ENCODE results near the gene FGGY.
"Not testable (repeated sequence)": the region's sequence is repeated elsewhere in the genome, so short reads cannot be mapped to it uniquely, and the experiment has no call there.

Gene FGGY

DNA sequence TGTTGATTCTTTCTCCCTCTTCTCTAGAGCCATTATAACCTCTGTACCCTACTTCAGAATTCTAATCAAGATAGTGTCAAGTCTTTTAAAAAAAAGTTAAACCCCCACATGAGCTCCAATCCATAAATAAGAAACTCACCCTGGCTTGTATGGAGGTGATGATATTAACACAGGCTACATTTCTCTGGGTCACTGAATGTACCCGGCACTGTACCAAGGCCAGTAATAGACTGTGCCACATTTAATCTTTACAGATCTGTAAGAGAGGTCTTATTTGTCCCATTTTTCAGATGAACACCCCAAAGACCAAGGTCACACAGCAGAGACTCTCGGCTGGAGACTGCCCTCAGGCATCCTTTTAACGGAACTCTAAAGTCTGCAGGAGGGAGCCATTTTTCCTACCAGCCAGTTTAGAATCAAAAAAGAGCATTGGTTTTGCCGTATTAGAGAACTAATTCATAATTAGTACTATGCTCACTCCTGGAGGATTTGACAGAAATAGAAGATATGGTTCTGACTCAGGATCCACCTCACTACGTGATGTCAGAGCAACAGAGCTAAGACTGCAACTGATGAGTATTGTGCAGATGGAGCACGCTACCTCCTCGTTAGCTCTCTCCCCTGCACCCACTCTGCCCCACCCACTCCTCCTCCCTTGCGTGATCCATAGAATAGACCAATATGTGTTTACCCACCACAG lies 300.7 kb downstream of the FGGY start:
- DNase-seq = no peak

GRCh38 chr1:59598120-59598440 lies 301.2 kb downstream of the FGGY start:
- DNase-seq = no peak

DNA sequence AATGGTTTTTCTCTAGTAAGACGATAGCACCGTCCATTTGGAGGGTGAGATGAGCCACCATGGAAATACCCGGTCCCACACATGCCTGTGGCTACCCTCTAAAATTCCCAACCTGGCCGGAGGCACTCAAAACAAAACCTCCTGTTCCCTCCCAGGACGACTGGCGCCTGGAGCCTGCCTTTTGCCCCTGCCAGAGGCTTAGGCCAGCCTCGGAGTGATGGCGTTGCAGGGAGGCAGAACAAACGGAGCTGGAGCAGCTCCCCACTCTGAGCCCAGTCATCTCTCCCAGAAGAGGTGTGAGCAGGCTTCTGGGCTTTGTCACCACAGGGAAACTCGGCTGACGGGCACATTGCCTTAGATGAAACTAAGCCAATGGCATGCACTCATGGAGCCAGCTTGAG lies 304.1 kb downstream of the FGGY start:
- DNase-seq = no peak

GRCh38 chr1:59601811-59602210 lies 304.9 kb downstream of the FGGY start:
- DNase-seq = no peak

DNA sequence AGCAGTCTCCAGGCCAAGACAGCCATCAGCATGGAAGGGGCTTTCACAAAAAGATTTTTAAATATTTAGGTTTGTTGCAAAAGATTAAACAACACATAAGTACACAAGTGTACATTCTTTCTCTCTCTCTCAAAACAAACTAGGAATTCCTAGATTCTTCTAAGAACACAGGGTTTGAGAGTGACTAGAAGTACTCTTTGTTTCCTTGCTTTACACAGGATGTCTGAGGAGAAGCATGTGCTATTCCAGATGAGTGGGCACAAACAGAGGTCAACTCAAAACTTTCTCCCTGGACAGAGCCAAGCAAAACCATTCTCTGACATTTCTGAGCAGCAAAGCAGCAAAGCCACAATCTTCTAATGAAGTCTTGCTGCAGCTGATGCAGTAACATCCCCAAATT lies 307.3 kb downstream of the FGGY start:
- DNase-seq = no peak

GRCh38 chr1:59605184-59605583 lies 308.3 kb downstream of the FGGY start:
- no peak for DNase-seq

GRCh38 chr1:59605761-59606160 lies 308.9 kb downstream of the FGGY start:
- DNase-seq = no peak

- no peak for DNase-seq
These were observed 312.4 kb downstream of the FGGY start for GRCh38 chr1:59609245-59609644.

- DNase-seq = not testable (repeated sequence)
These were observed 313.6 kb downstream of the FGGY start for GRCh38 chr1:59610499-59610898.

GRCh38 chr1:59617434-59617833 lies 320.5 kb downstream of the FGGY start:
- no peak for DNase-seq

- DNase-seq = no peak
These were observed 322.7 kb downstream of the FGGY start for GRCh38 chr1:59619557-59619956.

- no peak for DNase-seq
These were observed 328.5 kb downstream of the FGGY start for GRCh38 chr1:59625384-59625783.

GRCh38 chr1:59631561-59632255 lies 334.8 kb downstream of the FGGY start:
- no peak for DNase-seq

GRCh38 chr1:59635097-59635496 lies 338.2 kb downstream of the FGGY start:
- no peak for DNase-seq

DNA sequence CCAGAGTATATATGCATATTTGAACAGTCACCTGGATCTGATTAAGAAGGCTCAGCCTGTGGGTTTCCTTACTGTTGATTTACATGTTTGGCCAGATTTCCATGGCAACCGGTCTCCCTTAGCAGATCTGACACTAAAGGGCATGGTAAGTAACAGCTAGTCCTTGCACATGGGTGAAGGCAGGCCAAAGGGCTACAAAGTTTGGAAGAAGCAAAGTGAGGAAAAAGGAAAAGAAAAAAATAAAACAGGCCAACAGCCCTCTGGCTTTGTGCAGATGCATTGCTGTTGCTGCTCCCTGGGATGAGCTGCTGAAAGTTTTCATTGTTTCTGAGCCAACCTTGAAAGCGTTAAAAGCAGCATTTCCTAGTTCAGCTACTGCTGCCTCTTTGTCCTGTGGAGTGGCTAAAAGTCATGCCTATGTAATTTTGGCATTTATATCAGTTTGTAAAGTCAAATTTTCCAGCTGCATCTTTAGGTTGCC lies 341.4 kb downstream of the FGGY start:
- DNase-seq = no peak

- DNase-seq = no peak
These were observed 342.4 kb downstream of the FGGY start for GRCh38 chr1:59639266-59639665.

DNA sequence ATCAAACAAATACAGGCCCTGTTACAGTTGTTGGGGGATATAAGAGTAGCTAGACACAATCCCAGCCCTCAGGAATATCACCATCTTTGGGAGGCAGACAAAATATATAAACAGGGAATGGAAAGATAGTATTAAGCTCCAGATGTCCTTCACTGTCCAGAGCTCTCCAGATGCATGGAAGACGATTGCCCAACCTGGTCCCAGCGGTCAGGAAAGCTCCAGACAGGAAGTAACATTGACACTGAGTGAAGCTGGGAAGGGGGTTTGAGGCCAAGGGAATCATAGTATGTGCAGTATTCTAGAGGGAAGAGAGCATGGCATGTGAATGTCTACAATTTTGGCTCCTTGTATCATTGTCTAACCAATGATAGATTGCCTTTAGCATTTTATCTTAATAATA lies 344.0 kb downstream of the FGGY start:
- DNase-seq = no peak

- DNase-seq = no peak
These were observed 344.9 kb downstream of the FGGY start for GRCh38 chr1:59641836-59642235.

- DNase-seq = no peak
These were observed 346.6 kb downstream of the FGGY start for GRCh38 chr1:59643526-59643925.

DNA sequence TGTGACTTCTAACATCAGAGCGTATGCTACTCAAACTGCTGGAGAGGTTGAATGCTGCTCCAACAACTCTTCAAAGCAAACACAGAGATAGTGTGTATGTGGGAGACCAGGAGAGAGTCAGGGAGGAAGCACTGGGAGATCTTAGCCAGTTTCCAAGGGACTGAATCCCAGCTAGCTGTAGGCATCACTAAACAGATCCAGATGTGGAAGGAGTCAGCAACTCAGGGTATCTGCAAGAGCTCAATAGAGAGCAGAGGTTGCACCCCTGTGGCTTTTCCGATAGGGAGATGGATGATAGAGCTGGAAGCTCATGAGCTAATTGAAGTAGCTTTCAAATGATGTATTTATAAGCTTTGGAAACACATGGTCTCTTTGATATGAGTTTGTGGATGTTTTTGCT lies 349.0 kb downstream of the FGGY start:
- DNase-seq = no peak

DNA sequence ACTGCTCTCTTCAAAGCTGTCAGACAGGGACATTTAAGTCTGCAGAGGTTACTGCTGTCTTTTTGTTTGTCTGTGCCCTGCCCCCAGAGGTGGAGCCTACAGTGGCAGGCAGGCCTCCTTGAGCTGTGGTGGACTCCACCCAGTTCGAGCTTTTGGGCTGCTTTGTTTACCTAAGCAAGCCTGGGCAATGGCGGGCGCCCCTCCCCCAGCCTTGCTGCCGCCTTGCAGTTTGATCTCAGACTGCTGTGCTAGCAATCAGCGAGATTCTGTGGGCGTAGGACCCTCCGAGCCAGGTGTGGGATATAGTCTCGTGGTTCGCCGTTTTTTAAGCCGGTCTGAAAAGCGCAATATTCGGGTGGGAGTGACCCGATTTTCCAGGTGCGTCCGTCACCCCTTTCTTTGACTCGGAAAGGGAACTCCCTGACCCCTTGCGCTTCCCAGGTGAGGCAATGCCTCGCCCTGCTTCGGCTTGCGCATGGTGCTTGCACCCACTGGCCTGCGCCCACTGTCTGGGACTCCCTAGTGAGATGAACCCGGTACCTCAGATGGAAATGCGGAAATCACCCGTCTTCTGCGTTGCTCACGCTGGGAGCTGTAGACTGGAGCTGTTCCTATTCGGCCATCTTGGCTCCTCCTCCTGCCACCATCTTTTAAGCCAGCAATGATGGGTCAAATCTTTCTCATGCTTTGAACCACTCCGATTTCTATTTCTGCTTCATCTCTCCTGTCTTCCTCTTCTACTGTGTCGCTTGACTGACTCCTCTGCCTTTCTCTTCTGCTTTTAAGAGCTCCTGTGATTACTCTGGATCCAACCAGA lies 356.5 kb downstream of the FGGY start:
- DNase-seq = not testable (repeated sequence)

DNA sequence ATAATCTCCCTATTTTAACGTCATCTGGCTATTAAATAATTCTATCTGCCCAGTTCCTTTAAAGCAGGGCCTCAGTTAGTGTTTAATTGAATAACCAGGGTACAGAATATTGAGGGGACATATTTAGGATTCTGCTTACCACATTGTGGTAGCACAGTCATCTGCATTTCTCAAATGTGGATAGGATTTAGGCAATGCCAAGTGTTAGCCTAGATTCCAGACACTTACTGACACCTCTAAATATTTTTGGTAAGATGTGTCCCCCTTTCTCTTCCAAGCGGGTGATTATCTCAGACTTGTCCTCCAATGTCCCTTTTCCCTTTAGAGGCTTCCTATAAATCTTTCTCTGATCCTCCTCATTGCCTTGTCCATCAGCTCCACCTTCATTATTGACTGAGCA lies 357.1 kb downstream of the FGGY start:
- no peak for DNase-seq

DNA sequence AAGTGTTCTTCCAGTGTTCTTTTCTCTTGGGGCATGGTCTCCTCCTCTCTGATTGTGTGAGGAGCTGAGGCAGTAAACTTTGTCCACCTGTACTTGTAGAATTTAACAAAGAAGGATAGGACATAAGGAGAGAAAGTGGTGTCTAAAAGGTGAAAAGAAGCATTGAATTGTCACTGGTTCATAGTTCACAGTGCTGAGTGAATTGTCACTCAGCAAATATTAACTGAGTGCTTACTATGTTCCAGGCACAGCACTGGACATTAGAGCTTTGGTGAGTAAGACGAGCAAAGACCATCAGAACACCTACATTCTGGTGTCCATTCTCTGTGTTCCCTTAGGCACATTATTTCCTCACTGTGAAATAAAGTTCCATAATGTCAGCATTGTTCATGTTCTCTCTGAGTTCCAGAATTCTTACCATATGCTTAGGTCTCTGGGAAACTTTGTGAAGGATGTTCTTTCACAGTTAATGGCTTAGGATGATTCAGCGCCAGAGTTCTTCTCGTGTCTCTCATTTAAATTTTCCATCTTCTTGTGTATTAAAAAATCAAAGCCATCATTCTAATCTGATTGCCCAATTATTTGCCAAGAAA lies 361.1 kb downstream of the FGGY start:
- DNase-seq = no peak

DNA sequence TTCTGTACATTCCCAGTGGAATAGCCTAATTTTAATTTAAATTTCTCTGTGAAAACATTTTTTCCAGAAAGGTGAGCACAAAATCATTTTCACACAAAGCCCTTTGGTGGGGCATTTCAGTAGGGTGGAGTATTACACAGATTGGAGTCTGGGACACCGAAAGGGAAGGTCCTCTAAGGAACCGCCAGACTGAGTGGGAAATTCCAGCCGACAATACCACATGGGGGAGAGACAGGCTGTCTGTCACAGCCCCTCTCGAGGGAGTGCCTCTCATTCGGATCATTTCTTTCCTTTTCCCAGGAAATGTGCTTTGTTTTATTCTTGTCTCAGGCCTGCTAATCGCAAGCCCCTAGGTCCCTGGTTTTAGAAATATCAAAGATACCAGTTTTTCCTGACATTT lies 367.3 kb downstream of the FGGY start:
- no peak for DNase-seq
